BLaER1 treated with 17β-estradiol and CSF1 and Interleukin-3, amounts not matched to agents 10 nM and 100 nM (cell line): ENCODE data around the gene TNIK.

Experiments used
- H3K27ac ChIP-seq, 11 experiments: shearing (Covaris generic); formaldehyde crosslinking; 2 replicates each; pipeline ENCODE4 v1.8.1; 2022
- H3K27me3 ChIP-seq, 11 experiments: shearing (Covaris generic); formaldehyde crosslinking; 2 replicates each; pipeline ENCODE4 v1.8.1; 2022
- H3K36me3 ChIP-seq, 11 experiments: shearing (Covaris generic); formaldehyde crosslinking; 2 replicates each; pipeline ENCODE4 v1.8.1; 2022
- H3K4me1 ChIP-seq, 10 experiments: shearing (Covaris generic); formaldehyde crosslinking; 2 replicates each; pipeline ENCODE4 v1.8.1; 2022
- H3K4me2 ChIP-seq, 11 experiments: shearing (Covaris generic); formaldehyde crosslinking; 2 replicates each; pipeline ENCODE4 v1.8.1; 2022
- H3K4me3 ChIP-seq, 10 experiments: shearing (Covaris generic); formaldehyde crosslinking; 2 replicates each; pipeline ENCODE4 v1.8.1; 2022
- H3K9ac ChIP-seq, 11 experiments: shearing (Covaris generic); formaldehyde crosslinking; 2 replicates each; pipeline ENCODE4 v1.8.1; 2022
- H3K9me3 ChIP-seq, 11 experiments: shearing (Covaris generic); formaldehyde crosslinking; replicated peaks in 1 of 11; 2 replicates each; pipeline ENCODE4 v1.8.1; 2022
- H4K20me1 ChIP-seq, 11 experiments: shearing (Covaris generic); formaldehyde crosslinking; 2 replicates each; pipeline ENCODE4 v1.8.1; 2022
- Cebpa-rat ChIP-seq, 11 experiments: shearing (Covaris generic); IDR thresholded peaks; 2 replicates each; pipeline ENCODE4 v1.8.1; 2022

TNIK gene

GRCh38 chr3:171330938-171331337 lies 129.3 kb downstream of the TNIK start:
- no peak overlapping the region for H3K4me2 ChIP-seq
- no peak overlapping the region for H3K4me3 ChIP-seq
- H3K27ac ChIP-seq: no peak overlapping the region
- H3K36me3 ChIP-seq: no peaks in the 10 kb centered on the region
- TF ChIP-seq Cebpa-rat (IDR thresholded peaks at IDR 0.05): no peak
- no peaks in the 10 kb centered on the region for H3K27me3 ChIP-seq
- H3K4me1 ChIP-seq: peaks cover 0 to 4% (median 1%) of the 10 kb centered on the region in 10 experiments; a peak in 3 of 20 replicates
- H3K9me3 ChIP-seq: no peaks in the 10 kb centered on the region
- no peaks in the 10 kb centered on the region for H4K20me1 ChIP-seq
- no peak overlapping the region for H3K9ac ChIP-seq

- Histone ChIP-seq H3K4me1 (peaks cover 0 to 4% (median 1%) of the 10 kb centered on the region in 10 experiments; a peak in 3 of 20 replicates), H3K27ac (no peak overlapping the region), H4K20me1 (no peaks in the 10 kb centered on the region), H3K27me3 (no peaks in the 10 kb centered on the region), H3K9ac (no peak overlapping the region), H3K4me2 (no peak overlapping the region), H3K9me3 (no peaks in the 10 kb centered on the region), H3K4me3 (no peak overlapping the region), H3K36me3 (no peaks in the 10 kb centered on the region)
- no peak for TF ChIP-seq Cebpa-rat (IDR thresholded peaks at IDR 0.05)
Measured at GRCh38 chr3:171329746-171330145, 130.5 kb downstream of the TNIK start.

GRCh38 chr3:171328419-171329082 lies 131.7 kb downstream of the TNIK start:
- Histone ChIP-seq H3K27me3 (no peaks in the 10 kb centered on the region), H3K9me3 (no peaks in the 10 kb centered on the region), H3K4me1 (peaks cover 0 to 4% (median 1%) of the 10 kb centered on the region in 10 experiments; a peak in 3 of 20 replicates), H3K4me2 (peak overlapping the region in 1 of 11 experiments; percentile 19; a peak in 1 of 22 replicates), H3K9ac (no peak overlapping the region), H4K20me1 (no peaks in the 10 kb centered on the region), H3K36me3 (no peaks in the 10 kb centered on the region), H3K27ac (no peak overlapping the region), H3K4me3 (no peak overlapping the region)
- TF ChIP-seq Cebpa-rat (IDR thresholded peaks at IDR 0.05): peak in 6 of 11 experiments; percentile 15 to 68 (median 36); a peak in 6 of 22 replicates

GRCh38 chr3:171327441-171328174 lies 132.6 kb downstream of the TNIK start:
- no peaks in the 10 kb centered on the region for H3K9me3 ChIP-seq
- H4K20me1 ChIP-seq: no peaks in the 10 kb centered on the region
- TF ChIP-seq Cebpa-rat (IDR thresholded peaks at IDR 0.05): no peak
- H3K36me3 ChIP-seq: no peaks in the 10 kb centered on the region
- H3K27ac ChIP-seq: no peak overlapping the region
- H3K4me2 ChIP-seq: no peak overlapping the region
- no peak overlapping the region for H3K9ac ChIP-seq
- H3K4me1 ChIP-seq: peaks cover 0 to 4% (median 1%) of the 10 kb centered on the region in 10 experiments; a peak in 3 of 20 replicates
- H3K27me3 ChIP-seq: no peaks in the 10 kb centered on the region
- no peak overlapping the region for H3K4me3 ChIP-seq

GRCh38 chr3:171326717-171327440 lies 133.3 kb downstream of the TNIK start:
- Histone ChIP-seq H3K36me3 (no peaks in the 10 kb centered on the region), H3K27me3 (no peaks in the 10 kb centered on the region), H3K27ac (no peak overlapping the region), H3K4me1 (peaks cover 0 to 11% (median 2%) of the 10 kb centered on the region in 10 experiments; a peak in 4 of 20 replicates), H3K9me3 (no peaks in the 10 kb centered on the region), H4K20me1 (no peaks in the 10 kb centered on the region), H3K4me2 (no peak overlapping the region), H3K9ac (no peak overlapping the region), H3K4me3 (no peak overlapping the region)
- no peak for TF ChIP-seq Cebpa-rat (IDR thresholded peaks at IDR 0.05)

GRCh38 chr3:171323938-171324536 lies 136.2 kb downstream of the TNIK start:
- no peak for TF ChIP-seq Cebpa-rat (IDR thresholded peaks at IDR 0.05)
- Histone ChIP-seq H3K27ac (no peak overlapping the region), H3K27me3 (no peaks in the 10 kb centered on the region), H3K36me3 (no peaks in the 10 kb centered on the region), H3K4me1 (peaks cover 0 to 23% (median 2%) of the 10 kb centered on the region in 10 experiments; a peak in 4 of 20 replicates), H4K20me1 (no peaks in the 10 kb centered on the region), H3K9ac (no peak overlapping the region), H3K4me2 (no peak overlapping the region), H3K4me3 (no peak overlapping the region), H3K9me3 (no peaks in the 10 kb centered on the region)

GRCh38 chr3:171321559-171322360 lies 138.4 kb downstream of the TNIK start:
- Histone ChIP-seq H3K4me2 (peak overlapping the region in 2 of 11 experiments; percentile 5 to 35; a peak in 3 of 22 replicates), H3K27ac (no peak overlapping the region), H3K36me3 (no peaks in the 10 kb centered on the region), H3K9ac (no peak overlapping the region), H3K9me3 (no peaks in the 10 kb centered on the region), H3K4me1 (peaks cover 0 to 19% (median 0%) of the 10 kb centered on the region in 10 experiments; a peak in 3 of 20 replicates), H3K4me3 (no peak overlapping the region), H4K20me1 (no peaks in the 10 kb centered on the region), H3K27me3 (no peaks in the 10 kb centered on the region)
- TF ChIP-seq Cebpa-rat (IDR thresholded peaks at IDR 0.05): no peak

GRCh38 chr3:171320750-171321558 lies 139.3 kb downstream of the TNIK start:
- Histone ChIP-seq H3K36me3 (no peaks in the 10 kb centered on the region), H3K4me2 (peak overlapping the region in 1 of 11 experiments; percentile 41; a peak in 1 of 22 replicates), H3K27ac (no peak overlapping the region), H3K4me3 (no peak overlapping the region), H3K4me1 (peaks cover 0 to 19% (median 0%) of the 10 kb centered on the region in 10 experiments; a peak in 3 of 20 replicates), H3K9me3 (no peaks in the 10 kb centered on the region), H3K27me3 (no peaks in the 10 kb centered on the region), H4K20me1 (no peaks in the 10 kb centered on the region), H3K9ac (no peak overlapping the region)
- TF ChIP-seq Cebpa-rat (IDR thresholded peaks at IDR 0.05): no peak
